ENCODE results near the gene KAT6B. TPM values are rescaled to one million over a fixed set of nuclear protein-coding genes. Genes with fewer than 3 reads are reported as not detected.
"Not testable (repeated sequence)": the region's sequence is repeated elsewhere in the genome, so short reads cannot be mapped to it uniquely, and the experiment has no call there.

Gene KAT6B
- total and polyA plus RNA-seq, 4 donors, result 8.5 to 47.5 (median 21.4) TPM

DNA sequence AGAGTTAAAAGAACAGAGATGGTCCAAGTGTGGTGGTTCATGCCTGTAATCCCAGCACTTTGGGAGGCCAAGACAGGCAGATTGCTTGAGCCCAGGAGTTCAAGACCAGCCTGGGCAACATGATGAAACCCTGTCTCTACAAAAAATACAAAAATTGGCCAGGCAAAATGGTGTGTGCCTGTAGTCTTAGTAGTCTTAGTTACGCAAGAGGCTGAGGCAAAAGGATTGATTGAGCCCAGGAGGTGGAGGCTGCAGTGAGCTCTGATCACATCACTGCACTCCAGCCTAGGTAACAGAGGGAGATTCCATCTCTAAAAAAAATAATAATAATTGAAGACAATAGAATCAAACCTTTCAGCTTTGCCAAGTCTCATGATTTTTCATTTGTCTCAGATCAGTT, 33.2 kb upstream of the KAT6B start:
- intact Hi-C loops (cut with DNase I); H3K4me3 ChIP-seq (ENCODE audit: low read length in 2 of 2); H3K4me1 ChIP-seq (ENCODE audit: control insufficient read depth in 1 of 2, insufficient read depth in 2 of 2, low read length in 2 of 2); DNase-seq; H3K27me3 ChIP-seq (ENCODE audit: control insufficient read depth in 1 of 2, insufficient read depth in 2 of 2, low read length in 1 of 2); ATAC-seq (ENCODE audit: low FRiP score); H3K36me3 ChIP-seq (ENCODE audit: control insufficient read depth in 1 of 2, insufficient read depth in 2 of 2, low read length in 1 of 2); H3K9me3 ChIP-seq (ENCODE audit: control insufficient read depth, low read length); H3K27ac ChIP-seq (ENCODE audit: low read depth in 1 of 2, low read length in 2 of 2): not testable (repeated sequence)
- 100% methylated on average over 1 of the region's 1 CpG for WGBS, 2 donors

DNA sequence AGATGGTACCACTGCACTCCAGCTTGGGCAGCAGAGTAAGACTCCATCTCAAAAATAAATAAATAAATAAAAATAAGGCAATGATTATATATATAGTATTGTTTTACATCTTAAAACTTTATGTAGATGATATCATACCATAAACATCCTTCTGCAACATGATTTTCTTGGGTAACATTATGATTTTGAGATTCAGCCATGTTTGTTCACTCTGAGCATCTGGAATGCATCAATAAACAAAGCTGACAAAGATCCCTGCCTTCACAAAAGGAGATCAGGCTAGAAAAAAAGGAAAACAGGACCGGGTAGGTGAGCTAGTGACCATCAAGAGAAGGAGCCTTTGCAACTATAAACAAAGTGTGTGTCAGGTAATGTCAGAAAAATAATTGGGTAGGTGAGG, 31.9 kb upstream of the KAT6B start:
- Histone ChIP-seq H3K9me3 (ENCODE audit: control insufficient read depth, low read length) (no peaks in the 10 kb centered on the region), H3K4me1 (ENCODE audit: control insufficient read depth in 1 of 2, insufficient read depth in 2 of 2, low read length in 2 of 2) (no peaks in the 10 kb centered on the region), H3K4me3 (ENCODE audit: low read length in 2 of 2) (no peak overlapping the region), H3K36me3 (ENCODE audit: control insufficient read depth in 1 of 2, insufficient read depth in 2 of 2, low read length in 1 of 2) (no peaks in the 10 kb centered on the region), H3K27me3 (ENCODE audit: control insufficient read depth in 1 of 2, insufficient read depth in 2 of 2, low read length in 1 of 2) (no peaks in the 10 kb centered on the region), H3K27ac (ENCODE audit: low read depth in 1 of 2, low read length in 2 of 2) (no peak overlapping the region)
- WGBS, 2 donors, result 64 to 68% methylated on average over 1 of the region's 1 CpG
- ATAC-seq (ENCODE audit: low FRiP score), result no peak
- intact Hi-C loops (cut with DNase I), result no loop called here
- no peak for DNase-seq

DNA sequence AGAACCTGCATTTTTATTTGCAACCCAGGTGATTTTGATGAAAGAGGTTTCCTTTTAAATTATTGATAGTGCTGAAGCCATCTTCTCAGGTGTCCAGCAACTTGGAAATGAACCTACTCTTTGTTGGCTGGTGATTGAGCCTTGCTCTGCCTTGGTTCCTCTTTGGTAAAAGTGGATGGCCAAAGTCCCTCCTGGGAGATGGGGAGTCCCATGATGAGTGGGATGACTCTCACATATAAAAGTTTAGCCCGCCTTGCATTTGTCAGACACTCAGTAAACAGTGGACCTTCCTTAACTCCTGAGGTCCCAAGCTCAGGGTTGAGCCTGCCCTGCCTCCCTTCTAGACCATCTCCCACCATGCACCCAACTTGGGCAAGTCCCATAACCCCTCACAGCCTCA, 28.9 kb upstream of the KAT6B start:
- Histone ChIP-seq H3K36me3 (ENCODE audit: control insufficient read depth in 1 of 2, insufficient read depth in 2 of 2, low read length in 1 of 2) (no peaks in the 10 kb centered on the region), H3K9me3 (ENCODE audit: control insufficient read depth, low read length) (no peaks in the 10 kb centered on the region), H3K27me3 (ENCODE audit: control insufficient read depth in 1 of 2, insufficient read depth in 2 of 2, low read length in 1 of 2) (no peaks in the 10 kb centered on the region), H3K4me3 (ENCODE audit: low read length in 2 of 2) (no peak overlapping the region), H3K4me1 (ENCODE audit: control insufficient read depth in 1 of 2, insufficient read depth in 2 of 2, low read length in 2 of 2) (no peaks in the 10 kb centered on the region), H3K27ac (ENCODE audit: low read depth in 1 of 2, low read length in 2 of 2) (no peak overlapping the region)
- ATAC-seq (ENCODE audit: low FRiP score) (no peak), DNase-seq (no peak)
- WGBS, 2 donors, result 92 to 96% methylated on average over 1 of the region's 1 CpG
- intact Hi-C loops (cut with DNase I), result no loop called here

DNA sequence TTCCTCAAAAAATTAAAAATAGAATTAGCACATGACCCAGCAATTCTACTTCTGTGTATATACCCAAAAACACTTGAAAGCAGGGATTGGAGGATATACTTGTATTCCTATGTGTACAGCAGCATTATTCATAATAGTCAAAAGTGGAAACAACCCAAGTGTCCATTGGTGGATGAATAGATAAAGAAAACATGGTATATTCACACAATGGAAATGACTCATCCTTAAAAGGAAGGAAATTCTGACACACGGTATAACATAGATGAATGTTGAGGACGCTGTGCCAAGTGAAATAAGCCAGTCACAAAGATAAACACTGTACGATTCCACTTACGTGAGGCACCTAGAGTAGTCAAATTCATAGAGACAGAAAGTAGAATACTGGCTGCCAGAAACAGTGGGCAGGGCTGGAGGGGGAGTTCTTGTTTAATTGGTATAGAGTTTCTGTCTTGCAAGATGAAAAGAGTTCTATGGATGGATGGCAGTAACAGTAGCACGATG, 26.6 kb upstream of the KAT6B start:
- ATAC-seq (ENCODE audit: low FRiP score), result no peak
- no peak for DNase-seq
- Histone ChIP-seq H3K4me3 (ENCODE audit: low read length in 2 of 2) (no peak overlapping the region), H3K27ac (ENCODE audit: low read depth in 1 of 2, low read length in 2 of 2) (no peak overlapping the region), H3K27me3 (ENCODE audit: control insufficient read depth in 1 of 2, insufficient read depth in 2 of 2, low read length in 1 of 2) (no peaks in the 10 kb centered on the region), H3K36me3 (ENCODE audit: control insufficient read depth in 1 of 2, insufficient read depth in 2 of 2, low read length in 1 of 2) (no peaks in the 10 kb centered on the region), H3K4me1 (ENCODE audit: control insufficient read depth in 1 of 2, insufficient read depth in 2 of 2, low read length in 2 of 2) (no peaks in the 10 kb centered on the region), H3K9me3 (ENCODE audit: control insufficient read depth, low read length) (no peaks in the 10 kb centered on the region)
- WGBS, 2 donors, result 27 to 29% methylated on average over 5 of the region's 5 CpGs
- intact Hi-C loops (cut with DNase I), result no loop called here

DNA sequence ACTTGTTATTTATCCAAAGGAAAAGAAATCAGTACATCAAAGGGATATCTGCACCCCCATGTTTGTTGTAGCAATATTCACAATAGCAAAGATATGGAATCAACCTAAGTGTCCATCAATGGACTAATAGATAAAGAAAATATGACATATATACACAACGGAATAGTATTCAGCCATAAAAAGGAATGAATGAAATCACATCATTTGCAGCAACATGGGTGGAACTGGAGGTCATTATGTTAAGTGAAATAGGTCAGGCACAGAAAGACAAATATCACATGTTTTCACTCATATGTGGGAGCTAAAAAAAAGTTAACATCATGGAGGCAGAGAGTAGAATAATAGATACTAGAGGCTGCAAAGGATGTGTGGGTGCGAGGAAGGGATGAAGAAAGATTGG, 25.0 kb upstream of the KAT6B start:
- 94 to 96% methylated on average over 2 of the region's 2 CpGs for WGBS, 2 donors

DNA sequence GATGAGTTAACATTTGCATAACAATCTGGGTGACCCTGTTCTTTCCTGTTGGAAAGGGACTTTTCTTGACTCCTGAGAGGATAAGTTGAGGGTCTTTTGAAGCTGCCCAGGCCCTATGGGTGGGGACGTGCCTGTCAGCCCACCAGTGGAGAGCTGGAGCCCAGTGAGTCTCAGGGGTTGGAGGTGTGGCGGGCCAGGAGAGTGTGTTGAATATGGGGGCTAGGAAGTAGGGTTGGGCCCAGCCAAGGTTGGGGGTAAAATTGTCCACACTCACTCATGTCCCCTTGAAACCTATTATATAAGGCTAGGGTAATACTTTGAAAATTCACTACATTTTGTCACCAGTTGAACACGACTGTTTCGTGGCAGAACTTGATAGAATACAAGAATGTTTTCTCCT, 17.9 kb upstream of the KAT6B start:
- ATAC-seq (ENCODE audit: low FRiP score) (no peak), DNase-seq (no peak)
- no peak overlapping the region for H3K4me3 ChIP-seq (ENCODE audit: low read length in 2 of 2)
- intact Hi-C loops (cut with DNase I), result no loop called here
- no peak overlapping the region for H3K27ac ChIP-seq (ENCODE audit: low read depth in 1 of 2, low read length in 2 of 2)
- H3K36me3 ChIP-seq (ENCODE audit: control insufficient read depth in 1 of 2, insufficient read depth in 2 of 2, low read length in 1 of 2), result no peaks in the 10 kb centered on the region
- no peaks in the 10 kb centered on the region for H3K27me3 ChIP-seq (ENCODE audit: control insufficient read depth in 1 of 2, insufficient read depth in 2 of 2, low read length in 1 of 2)
- WGBS, 2 donors, result 92 to 94% methylated on average over 4 of the region's 4 CpGs
- no peaks in the 10 kb centered on the region for H3K4me1 ChIP-seq (ENCODE audit: control insufficient read depth in 1 of 2, insufficient read depth in 2 of 2, low read length in 2 of 2)
- H3K9me3 ChIP-seq (ENCODE audit: control insufficient read depth, low read length), result no peaks in the 10 kb centered on the region

More for the DNA sequence above, 25.0 kb upstream of the KAT6B start:
- H3K36me3 ChIP-seq (ENCODE audit: control insufficient read depth in 1 of 2, insufficient read depth in 2 of 2, low read length in 1 of 2), result no peaks in the 10 kb centered on the region
- no peaks in the 10 kb centered on the region for H3K27me3 ChIP-seq (ENCODE audit: control insufficient read depth in 1 of 2, insufficient read depth in 2 of 2, low read length in 1 of 2)
- H3K27ac ChIP-seq (ENCODE audit: low read depth in 1 of 2, low read length in 2 of 2), result no peak overlapping the region
- intact Hi-C loops (cut with DNase I), result no loop called here
- no peaks in the 10 kb centered on the region for H3K9me3 ChIP-seq (ENCODE audit: control insufficient read depth, low read length)
- ATAC-seq (ENCODE audit: low FRiP score) (no peak), DNase-seq (no peak)
- H3K4me3 ChIP-seq (ENCODE audit: low read length in 2 of 2), result no peak overlapping the region
- no peaks in the 10 kb centered on the region for H3K4me1 ChIP-seq (ENCODE audit: control insufficient read depth in 1 of 2, insufficient read depth in 2 of 2, low read length in 2 of 2)

DNA sequence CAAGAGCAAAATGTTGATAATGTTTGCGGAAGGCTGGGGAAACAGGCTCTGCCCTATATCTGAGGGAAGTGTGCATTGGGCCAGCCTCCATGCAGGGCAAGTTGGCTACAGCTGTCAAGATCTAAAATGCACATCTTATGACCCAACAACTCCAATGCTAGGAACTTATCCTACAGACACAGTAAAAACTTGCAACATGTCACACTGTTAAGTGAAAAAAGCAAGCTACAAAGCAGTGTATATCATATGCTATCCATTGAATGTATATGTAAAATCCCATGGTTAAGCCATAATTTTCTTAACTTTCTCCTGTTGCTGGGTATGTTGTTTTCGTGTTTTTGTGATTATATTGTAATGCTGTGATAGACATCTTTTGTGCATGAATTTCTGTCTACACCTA, 16.3 kb upstream of the KAT6B start:
- no peak for DNase-seq
- Histone ChIP-seq H3K4me1 (ENCODE audit: control insufficient read depth in 1 of 2, insufficient read depth in 2 of 2, low read length in 2 of 2) (no peaks in the 10 kb centered on the region), H3K27me3 (ENCODE audit: control insufficient read depth in 1 of 2, insufficient read depth in 2 of 2, low read length in 1 of 2) (no peaks in the 10 kb centered on the region), H3K4me3 (ENCODE audit: low read length in 2 of 2) (no peak overlapping the region), H3K36me3 (ENCODE audit: control insufficient read depth in 1 of 2, insufficient read depth in 2 of 2, low read length in 1 of 2) (no peaks in the 10 kb centered on the region), H3K27ac (ENCODE audit: low read depth in 1 of 2, low read length in 2 of 2) (no peak overlapping the region), H3K9me3 (ENCODE audit: control insufficient read depth, low read length) (no peaks in the 10 kb centered on the region)
- 94 to 98% methylated on average over 2 of the region's 2 CpGs for WGBS, 2 donors
- intact Hi-C loops (cut with DNase I), result no loop called here
- no peak for ATAC-seq (ENCODE audit: low FRiP score)

DNA sequence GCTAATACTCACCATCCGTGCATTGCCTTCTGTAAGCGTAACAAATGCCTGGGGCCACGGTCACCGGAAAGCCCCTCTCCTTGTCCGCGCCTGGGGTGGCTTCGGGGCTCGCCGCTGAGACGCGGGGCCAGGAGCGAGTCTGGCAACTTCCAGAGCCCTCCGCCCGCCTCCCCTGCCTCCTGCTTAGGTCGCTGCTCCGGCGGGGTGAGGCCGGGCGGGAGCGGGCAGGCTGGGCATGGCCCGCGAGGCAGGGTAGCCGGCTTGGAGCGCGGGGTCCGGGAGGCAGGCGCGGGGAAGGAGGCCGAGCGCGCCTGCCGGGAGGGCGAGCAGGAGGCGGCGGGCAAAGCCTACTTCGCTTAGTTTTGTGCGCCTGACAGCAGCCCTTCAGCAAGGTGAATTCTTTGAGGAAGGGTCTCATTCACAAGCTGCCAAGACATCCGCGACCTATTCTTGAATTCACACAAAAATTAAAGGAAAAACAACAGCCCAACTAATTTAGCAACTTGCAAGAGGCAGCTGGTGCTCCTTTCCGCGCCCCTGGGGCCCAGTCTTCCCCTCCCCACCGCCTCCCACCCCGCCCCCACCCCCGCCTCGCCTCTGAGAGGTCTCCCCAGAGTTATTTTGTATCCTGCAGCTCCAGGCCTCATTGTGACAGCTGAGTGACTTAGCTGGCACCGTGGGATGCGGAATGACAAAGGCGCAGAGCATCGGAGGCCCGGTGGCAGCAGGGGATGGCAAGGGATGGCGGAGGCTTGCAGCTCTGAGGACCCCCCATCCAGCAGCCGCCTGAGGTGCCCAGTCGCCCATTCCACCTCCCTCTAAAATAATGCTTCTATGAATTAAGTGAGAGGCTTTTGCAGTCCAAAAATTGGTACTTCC, 12.8 kb upstream of the KAT6B start:
- Histone ChIP-seq H3K4me1 (ENCODE audit: control insufficient read depth in 1 of 2, insufficient read depth in 2 of 2, low read length in 2 of 2) (no peaks in the 10 kb centered on the region), H3K4me3 (ENCODE audit: low read length in 2 of 2) (no peak overlapping the region), H3K36me3 (ENCODE audit: control insufficient read depth in 1 of 2, insufficient read depth in 2 of 2, low read length in 1 of 2) (no peaks in the 10 kb centered on the region), H3K27me3 (ENCODE audit: control insufficient read depth in 1 of 2, insufficient read depth in 2 of 2, low read length in 1 of 2) (no peaks in the 10 kb centered on the region), H3K9me3 (ENCODE audit: control insufficient read depth, low read length) (no peaks in the 10 kb centered on the region), H3K27ac (ENCODE audit: low read depth in 1 of 2, low read length in 2 of 2) (no peak overlapping the region)
- no peak for DNase-seq
- 48 to 49% methylated on average over 41 to 53 of the region's 53 CpGs for WGBS, 2 donors
- ATAC-seq (ENCODE audit: low FRiP score), result no peak
- intact Hi-C loops (cut with DNase I), result no loop called here

DNA sequence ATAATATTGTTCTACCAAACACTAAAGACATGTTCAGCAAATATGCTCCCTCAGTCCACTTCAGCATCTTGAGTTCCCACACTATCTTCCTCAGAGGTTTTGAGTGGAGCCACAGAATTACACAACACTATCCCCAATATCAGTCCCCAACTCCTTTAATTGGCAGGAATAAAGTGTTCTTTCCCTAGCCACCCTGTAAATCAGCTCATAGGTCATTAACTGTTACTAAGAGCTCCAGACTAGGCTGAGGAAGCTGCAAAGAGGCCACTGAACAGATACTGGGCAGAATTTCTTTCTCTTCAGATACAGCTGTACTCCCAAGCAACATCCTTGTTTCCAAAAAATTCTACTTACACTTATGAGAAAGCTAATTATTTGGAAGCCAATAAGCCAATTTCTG, 11.6 kb upstream of the KAT6B start:
- intact Hi-C loops (cut with DNase I), result no loop called here
- H3K27ac ChIP-seq (ENCODE audit: low read depth in 1 of 2, low read length in 2 of 2), result no peak overlapping the region
- no peaks in the 10 kb centered on the region for H3K9me3 ChIP-seq (ENCODE audit: control insufficient read depth, low read length)
- H3K36me3 ChIP-seq (ENCODE audit: control insufficient read depth in 1 of 2, insufficient read depth in 2 of 2, low read length in 1 of 2), result no peaks in the 10 kb centered on the region
- no peaks in the 10 kb centered on the region for H3K4me1 ChIP-seq (ENCODE audit: control insufficient read depth in 1 of 2, insufficient read depth in 2 of 2, low read length in 2 of 2)
- H3K4me3 ChIP-seq (ENCODE audit: low read length in 2 of 2), result no peak overlapping the region
- no peaks in the 10 kb centered on the region for H3K27me3 ChIP-seq (ENCODE audit: control insufficient read depth in 1 of 2, insufficient read depth in 2 of 2, low read length in 1 of 2)
- no peak for ATAC-seq (ENCODE audit: low FRiP score)
- no peak for DNase-seq

Measured in aorta (tissue), 5 donors.